CD4-positive, alpha-beta T cell (primary cell): ENCODE data around the gene PAPPA. TPM values are rescaled to one million over a fixed set of nuclear protein-coding genes. Genes with fewer than 3 reads are reported as not detected.

Source experiments
- ATAC-seq: fragments of 200-7000 bp; cut with Tn5 transposase; one replicate; pipeline ENCODE4 v1.10.0; 2022; ENCODE audit warnings: mild to moderate bottlenecking; ENCODE audit not compliant: poor library complexity
- CTCF ChIA-PET: fragments of 350-600 bp; sonication (Branson Sonifier 250); formaldehyde crosslinking; loops from one replicate; lab custom pipeline; 2021; ENCODE audit warnings: antibody characterized with exemption, inconsistent platforms; lab: Charles Lee
- POLR2A ChIA-PET: fragments of 350-600 bp; sonication (Branson Sonifier 250); formaldehyde crosslinking; loops from one replicate; lab custom pipeline; 2021; ENCODE audit warnings: antibody characterized with exemption, inconsistent platforms; lab: Charles Lee
- DNase-seq, 14 experiments: peaks; one replicate each; pipeline ENCODE4 v3.0.0-alpha.2; 2013 to 2020; ENCODE audit warnings: mixed read lengths in 2 of 14
- H3K27ac ChIP-seq, 2 donors: one replicate each; pipeline versions ENCODE4 v1.5.1 to v1.7.0; 2013; ENCODE audit warnings: low read length in 2 of 2, low read depth in 1 of 2, mild to moderate bottlenecking in 1 of 2
- H3K27me3 ChIP-seq, 2 experiments: 1 replicate in 1 of 2; 2 replicates in 1 of 2; pipeline versions ENCODE4 v1.6.1 to v1.7.0; 2013; ENCODE audit warnings: low read length in 2 of 2, control low read depth in 1 of 2, mild to moderate bottlenecking in 1 of 2, moderate library complexity in 1 of 2; ENCODE audit not compliant: insufficient read depth in 2 of 2, control insufficient read depth in 1 of 2
- H3K36me3 ChIP-seq: one replicate; pipeline ENCODE4 v1.6.1; 2013; ENCODE audit warnings: low read length, control low read depth; ENCODE audit not compliant: insufficient read depth
- H3K4me1 ChIP-seq: one replicate; pipeline ENCODE4 v1.6.1; 2013; ENCODE audit warnings: low read length, control low read depth; ENCODE audit not compliant: insufficient read depth
- H3K4me3 ChIP-seq: one replicate; pipeline ENCODE4 v1.5.1; 2013; ENCODE audit warnings: mild to moderate bottlenecking, low read length, moderate library complexity
- H3K9me3 ChIP-seq, 2 experiments: 1 replicate in 1 of 2; 2 replicates in 1 of 2; pipeline versions ENCODE4 v1.6.1 to v1.7.0; 2013; ENCODE audit warnings: low read length in 2 of 2, mild to moderate bottlenecking in 2 of 2, control low read depth in 1 of 2, moderate library complexity in 1 of 2; ENCODE audit not compliant: control insufficient read depth in 1 of 2, insufficient read depth in 1 of 2
- H3K27ac Mint-ChIP-seq: one replicate; pipeline ENCODE4 v1.8.0; 2020; ENCODE audit warnings: mixed read lengths
- H3K27me3 Mint-ChIP-seq: one replicate; pipeline ENCODE4 v1.8.0; 2021; ENCODE audit warnings: mixed read lengths
- H3K36me3 Mint-ChIP-seq: one replicate; pipeline ENCODE4 v1.8.0; 2021; ENCODE audit warnings: low read depth, mixed read lengths
- H3K4me1 Mint-ChIP-seq: one replicate; pipeline ENCODE4 v1.8.0; 2021; ENCODE audit warnings: low read depth, mixed read lengths
- H3K4me3 Mint-ChIP-seq: one replicate; pipeline ENCODE4 v1.8.0; 2020; ENCODE audit warnings: mild to moderate bottlenecking, mixed read lengths
- H3K9me3 Mint-ChIP-seq: one replicate; pipeline ENCODE4 v1.8.0; 2020; ENCODE audit warnings: mixed read lengths
- intact Hi-C, 2 experiments: fragments of 100-400 bp; cut with DNase I in 1 of 2; cut with micrococcal nuclease in 1 of 2; formaldehyde crosslinking; loops; one replicate each; pipeline versions ENCODE4 v1.15.1 to v1.9.0; 2023 to 2025; cut with DNase I, micrococcal nuclease
- total RNA-seq, 174 experiments: library from RNA in 2 of 174; stranded (reverse) in 2 of 174; gene quantifications; one replicate each; pipeline ENCODE4 v1.2.3 and lab custom pipeline; 2021 to 2026
- TF ChIP-seq, protein P1 (sequence below): fragments of 200-600 bp; IDR thresholded peaks from one replicate; pipeline ENCODE4 v1.8.0; 2022; ENCODE audit warnings: antibody characterized with exemption, mild to moderate bottlenecking

PAPPA gene
- total RNA-seq, 2 experiments from 2014 or later, result 0.03 TPM; not detected in 1

DNA sequence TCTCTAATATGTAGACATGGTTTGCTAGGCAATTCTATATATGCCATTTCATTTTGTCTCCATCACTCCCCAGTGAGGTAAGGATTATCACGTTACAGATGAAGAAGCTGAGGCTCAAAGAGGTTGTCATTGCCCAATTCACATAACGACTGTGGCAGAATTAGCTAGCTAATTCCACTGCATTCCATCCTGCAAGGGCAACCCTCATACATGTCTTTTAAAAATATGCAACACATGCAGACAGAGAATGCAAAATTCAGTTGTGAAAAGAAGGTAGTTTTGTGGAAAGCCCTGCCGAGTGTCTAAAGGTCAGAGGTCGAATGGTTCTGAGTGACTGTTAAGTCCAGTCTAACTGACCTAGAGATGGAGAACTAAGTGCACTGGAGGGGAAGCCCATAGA lies 219.2 kb downstream of the PAPPA start:
- POLR2A ChIA-PET, result no interaction called here

GRCh38 chr9:116377179-116377798 lies 223.7 kb downstream of the PAPPA start:
- no peaks in the 10 kb centered on the region for H3K4me1 ChIP-seq
- TF ChIP-seq, protein P1, sequence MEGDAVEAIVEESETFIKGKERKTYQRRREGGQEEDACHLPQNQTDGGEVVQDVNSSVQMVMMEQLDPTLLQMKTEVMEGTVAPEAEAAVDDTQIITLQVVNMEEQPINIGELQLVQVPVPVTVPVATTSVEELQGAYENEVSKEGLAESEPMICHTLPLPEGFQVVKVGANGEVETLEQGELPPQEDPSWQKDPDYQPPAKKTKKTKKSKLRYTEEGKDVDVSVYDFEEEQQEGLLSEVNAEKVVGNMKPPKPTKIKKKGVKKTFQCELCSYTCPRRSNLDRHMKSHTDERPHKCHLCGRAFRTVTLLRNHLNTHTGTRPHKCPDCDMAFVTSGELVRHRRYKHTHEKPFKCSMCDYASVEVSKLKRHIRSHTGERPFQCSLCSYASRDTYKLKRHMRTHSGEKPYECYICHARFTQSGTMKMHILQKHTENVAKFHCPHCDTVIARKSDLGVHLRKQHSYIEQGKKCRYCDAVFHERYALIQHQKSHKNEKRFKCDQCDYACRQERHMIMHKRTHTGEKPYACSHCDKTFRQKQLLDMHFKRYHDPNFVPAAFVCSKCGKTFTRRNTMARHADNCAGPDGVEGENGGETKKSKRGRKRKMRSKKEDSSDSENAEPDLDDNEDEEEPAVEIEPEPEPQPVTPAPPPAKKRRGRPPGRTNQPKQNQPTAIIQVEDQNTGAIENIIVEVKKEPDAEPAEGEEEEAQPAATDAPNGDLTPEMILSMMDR, result no peak
- no peaks in the 10 kb centered on the region for H3K9me3 ChIP-seq
- H3K27me3 ChIP-seq, result no peaks in the 10 kb centered on the region
- no peak overlapping the region for H3K4me3 ChIP-seq
- CTCF ChIA-PET, result no interaction called here
- no peak for ATAC-seq
- Mint-ChIP-seq H3K36me3 (no peaks in the 10 kb centered on the region), H3K4me3 (no peak overlapping the region), H3K27ac (no peak overlapping the region), H3K27me3 (no peaks in the 10 kb centered on the region), H3K9me3 (no peaks in the 10 kb centered on the region), H3K4me1 (no peaks in the 10 kb centered on the region)
- H3K27ac ChIP-seq, result no peak overlapping the region
- POLR2A ChIA-PET, result no interaction called here
- intact Hi-C loops, result no loop called here
- DNase-seq, result no peak
- no peaks in the 10 kb centered on the region for H3K36me3 ChIP-seq

More for the DNA sequence above, 219.2 kb downstream of the PAPPA start:
- ATAC-seq, result no peak
- DNase-seq, result no peak
- TF ChIP-seq, protein P1, result no peak
- intact Hi-C loops, result no loop called here
- Mint-ChIP-seq H3K9me3 (no peaks in the 10 kb centered on the region), H3K4me3 (no peak overlapping the region), H3K27ac (no peak overlapping the region), H3K4me1 (no peaks in the 10 kb centered on the region), H3K27me3 (no peaks in the 10 kb centered on the region), H3K36me3 (no peaks in the 10 kb centered on the region)
- Histone ChIP-seq H3K36me3 (no peaks in the 10 kb centered on the region), H3K27ac (no peak overlapping the region), H3K4me1 (no peaks in the 10 kb centered on the region), H3K27me3 (no peaks in the 10 kb centered on the region), H3K4me3 (no peak overlapping the region), H3K9me3 (no peaks in the 10 kb centered on the region)
- CTCF ChIA-PET, result no interaction called here

DNA sequence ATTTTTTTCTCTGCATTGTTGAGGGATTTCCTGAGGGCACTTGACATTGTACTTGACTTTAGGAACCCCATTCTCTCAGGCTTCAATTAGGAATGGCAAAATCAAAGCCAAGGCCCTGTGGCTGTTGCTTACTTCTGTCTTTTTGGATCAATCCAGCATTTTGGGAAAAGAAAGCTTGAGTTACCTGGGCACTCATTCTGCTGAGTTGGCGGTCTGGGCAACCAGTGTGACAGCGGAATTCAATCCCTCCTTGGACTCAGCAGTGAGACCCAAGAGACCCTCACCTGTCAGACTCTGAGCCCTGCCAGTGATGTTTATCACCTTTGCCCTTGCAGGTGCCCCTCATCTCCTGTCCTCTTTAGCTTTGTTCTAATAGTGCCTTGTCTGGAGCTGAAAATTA lies 225.3 kb downstream of the PAPPA start:
- Histone ChIP-seq H3K27me3 (no peaks in the 10 kb centered on the region), H3K4me1 (no peaks in the 10 kb centered on the region), H3K9me3 (no peaks in the 10 kb centered on the region), H3K36me3 (no peaks in the 10 kb centered on the region), H3K27ac (no peak overlapping the region), H3K4me3 (no peak overlapping the region)
- CTCF ChIA-PET, result no interaction called here
- ATAC-seq (no peak), DNase-seq (no peak)
- H3K9me3 Mint-ChIP-seq, result no peaks in the 10 kb centered on the region
- H3K4me3 Mint-ChIP-seq, result no peak overlapping the region
- no peaks in the 10 kb centered on the region for H3K4me1 Mint-ChIP-seq
- H3K27ac Mint-ChIP-seq, result no peak overlapping the region
- H3K36me3 Mint-ChIP-seq, result no peaks in the 10 kb centered on the region
- no peaks in the 10 kb centered on the region for H3K27me3 Mint-ChIP-seq
- POLR2A ChIA-PET, result no interaction called here
- intact Hi-C loops, result no loop called here
- TF ChIP-seq, protein P1, result no peak
